22Rv1 (cell line): ENCODE results near the gene SPTBN1.

Experiments used
- H3K27ac ChIP-seq: fragments of 450-650 bp; 2 replicates; pipeline ENCODE4 v1.5.1; 2017
- CTCF ChIP-seq: fragments of 450-650 bp; IDR thresholded peaks from 2 replicates; pipeline ENCODE4 v1.5.1; 2017; ENCODE audit warnings: mild to moderate bottlenecking
- ZFX ChIP-seq: fragments of 450-650 bp; IDR thresholded peaks from 2 replicates; pipeline ENCODE4 v1.6.1; 2017; ENCODE audit warnings: antibody characterized with exemption, borderline replicate concordance

SPTBN1 gene

GRCh38 chr2:54434711-54435110, 21.4 kb upstream of the SPTBN1 start:
- H3K27ac ChIP-seq, result no peak overlapping the region
- TF ChIP-seq CTCF, result no peak
- no peak for TF ChIP-seq ZFX

GRCh38 chr2:54435325-54436226, 20.6 kb upstream of the SPTBN1 start:
- TF ChIP-seq ZFX, result no peak
- TF ChIP-seq CTCF, result no peak
- no peak overlapping the region for H3K27ac ChIP-seq

GRCh38 chr2:54437588-54437987, 18.5 kb upstream of the SPTBN1 start:
- H3K27ac ChIP-seq, result no peak overlapping the region
- TF ChIP-seq CTCF, result no peak
- TF ChIP-seq ZFX, result no peak

GRCh38 chr2:54438271-54438670, 17.9 kb upstream of the SPTBN1 start:
- no peak overlapping the region for H3K27ac ChIP-seq
- TF ChIP-seq ZFX (no peak), CTCF (no peak)

- no peak overlapping the region for H3K27ac ChIP-seq
- TF ChIP-seq CTCF (no peak), ZFX (no peak)
These were observed 16.5 kb upstream of the SPTBN1 start for GRCh38 chr2:54439582-54439981.

GRCh38 chr2:54440050-54440449, 16.1 kb upstream of the SPTBN1 start:
- TF ChIP-seq CTCF (no peak), ZFX (no peak)
- no peak overlapping the region for H3K27ac ChIP-seq

GRCh38 chr2:54444503-54444902, 11.6 kb upstream of the SPTBN1 start:
- no peak for TF ChIP-seq ZFX
- TF ChIP-seq CTCF, result no peak
- H3K27ac ChIP-seq, result no peak overlapping the region
